K562 (cell line): ENCODE data around the gene ZSWIM3. TPM values are rescaled to one million over a fixed set of nuclear protein-coding genes. Genes with fewer than 3 reads are reported as not detected.
"Not testable (repeated sequence)": the region's sequence is repeated elsewhere in the genome, so short reads cannot be mapped to it uniquely, and the experiment has no call there.

ENCODE experiments used
- ATAC-seq: fragments of 200-7000 bp; cut with Tn5 transposase; 3 replicates; pipeline ENCODE4 v1.9.1; 2020; ENCODE audit warnings: moderate library complexity
- BruUV-seq: library from RNA; stranded (reverse); fragments of 400-500 nt; replicated peaks from 2 replicates; lab custom pipeline; 2021; lab: Mats Ljungman, UMichigan
- CTCF ChIA-PET: fragments of 300-600 bp; formaldehyde crosslinking; extraction: SDS; loops from one replicate; lab custom pipeline; 2021; ENCODE audit warnings: low intra/inter-chr PET ratio; lab: Yijun Ruan, JAX
- POLR2A ChIA-PET: fragments of 300-600, 350-650 bp; sonication (Branson Sonifier 250); formaldehyde crosslinking; extraction: SDS; loops from one replicate; lab custom pipeline; 2021; ENCODE audit warnings: antibody characterized with exemption, inconsistent platforms; lab: Yijun Ruan, JAX
- DNase-seq, 4 experiments: peaks; one replicate each; pipeline versions ENCODE4 v3.0.0 to v3.0.0-alpha.2; 2011 to 2018; ENCODE audit warnings: low spot score in 3 of 4, mixed read lengths in 3 of 4; ENCODE audit errors: extremely low read depth in 1 of 4
- FAIRE-seq: peaks from 2 replicates; lab custom pipeline; 2011; peaks lifted over from hg19 to GRCh38; lab: Jason Lieb, UNC
- H2AFZ ChIP-seq: 2 replicates; pipeline ENCODE4 v1.6.0; 2011; ENCODE audit warnings: low read depth, low read length, control low read depth, inconsistent platforms
- H3K27ac ChIP-seq: fragments of 200-600 bp; 3 replicates; pipeline ENCODE4 v1.8.0; 2011; ENCODE audit warnings: low read depth, mild to moderate bottlenecking, control low read depth, inconsistent platforms, low read length, moderate library complexity, mixed read lengths; ENCODE audit errors: extremely low read depth
- H3K27me3 ChIP-seq, 2 experiments: fragments of 300-600 bp in 1 of 2; 2 replicates in 1 of 2; 3 replicates in 1 of 2; pipeline versions ENCODE4 v1.6.0 to v1.8.0; 2011; ENCODE audit warnings: inconsistent platforms in 2 of 2, low read length in 2 of 2, mild to moderate bottlenecking in 1 of 2, mixed read lengths in 1 of 2, moderate library complexity in 1 of 2; ENCODE audit not compliant: control insufficient read depth in 2 of 2, insufficient read depth in 2 of 2
- H3K36me3 ChIP-seq: fragments of 300-600 bp; 3 replicates; pipeline ENCODE4 v1.8.0; 2011; ENCODE audit warnings: mild to moderate bottlenecking, low read length, inconsistent platforms; ENCODE audit not compliant: control insufficient read depth, insufficient read depth
- H3K4me1 ChIP-seq, 2 experiments: fragments of 200-600 bp in 1 of 2; replicated peaks in 1 of 2; 2 replicates in 1 of 2; 3 replicates in 1 of 2; pipeline versions ENCODE4 v1.5.1 to v1.8.0; 2011; ENCODE audit warnings: inconsistent platforms in 2 of 2, low read length in 2 of 2, mild to moderate bottlenecking in 1 of 2, mixed read lengths in 1 of 2, moderate library complexity in 1 of 2; ENCODE audit not compliant: control insufficient read depth in 2 of 2, insufficient read depth in 2 of 2
- H3K4me2 ChIP-seq: 2 replicates; pipeline ENCODE4 v1.6.1; 2011; ENCODE audit warnings: low read length, control low read depth, inconsistent platforms, mixed read lengths; ENCODE audit not compliant: insufficient read depth
- H3K4me3 ChIP-seq: fragments of 200-600 bp; sonication (generic), shearing (Covaris generic); 2 replicates; pipeline ENCODE4 v1.5.1; 2016; ENCODE audit warnings: control low read depth, inconsistent platforms
- H3K79me2 ChIP-seq: fragments of 200-600 bp; 3 replicates; pipeline ENCODE4 v1.8.0; 2011; ENCODE audit warnings: low read length, inconsistent platforms; ENCODE audit not compliant: control insufficient read depth, insufficient read depth
- H3K9ac ChIP-seq, 2 experiments: 2 replicates each; pipeline versions ENCODE4 v1.6.0 to v1.6.1; 2011; ENCODE audit warnings: low read depth in 2 of 2, low read length in 2 of 2, control low read depth in 1 of 2, inconsistent platforms in 1 of 2, mild to moderate bottlenecking in 1 of 2, mixed read lengths in 1 of 2; ENCODE audit not compliant: insufficient read depth in 1 of 2
- H3K9me1 ChIP-seq: one replicate; pipeline ENCODE4 v1.6.0; 2011; ENCODE audit warnings: inconsistent platforms, mild to moderate bottlenecking, low read length, moderate library complexity; ENCODE audit not compliant: control insufficient read depth, insufficient read depth
- H3K9me3 ChIP-seq: replicated peaks from 2 replicates; pipeline ENCODE4 v1.5.1; 2011; ENCODE audit warnings: low read depth, low read length, inconsistent platforms; ENCODE audit not compliant: control insufficient read depth, insufficient read depth
- H4K20me1 ChIP-seq: replicated peaks from 2 replicates; pipeline ENCODE4 v1.6.1; 2011; ENCODE audit warnings: low read length, inconsistent platforms, mixed read lengths; ENCODE audit not compliant: control insufficient read depth, insufficient read depth
- ADNP ChIP-seq: fragments of 200-800 bp; sonication (Bioruptor generic); IDR thresholded peaks from 2 replicates; pipeline ENCODE4 v1.6.1; 2016; ENCODE audit warnings: missing genetic modification characterization, missing compliant biosample characterization
- CEBPB ChIP-seq: fragments of 450-650 bp; IDR thresholded peaks from 2 replicates; pipeline ENCODE4 v1.6.1; 2016; ENCODE audit warnings: missing genetic modification characterization, missing compliant biosample characterization
- CREBBP ChIP-seq: IDR thresholded peaks from one replicate; pipeline ENCODE4 v1.6.1; 2012; ENCODE audit warnings: low read depth, mild to moderate bottlenecking, control low read depth, inconsistent platforms, low read length
- EWSR1 ChIP-seq: fragments of 450-650 bp; IDR thresholded peaks from 2 replicates; pipeline ENCODE4 v1.6.1; 2018; ENCODE audit warnings: borderline replicate concordance, mild to moderate bottlenecking, low read depth, moderate library complexity; ENCODE audit not compliant: partially characterized antibody
- KDM1A ChIP-seq, 2 experiments: fragments of 450-650 bp; IDR thresholded peaks; 2 replicates each; pipeline ENCODE4 v1.6.1; 2016; ENCODE audit warnings: mild to moderate bottlenecking in 2 of 2
- U2AF1 ChIP-seq: fragments of 200-400 bp; formaldehyde crosslinking; optimal IDR thresholded peaks from 2 replicates; pipeline ENCODE3; 2017; ENCODE audit warnings: mild to moderate bottlenecking, low read depth, low read length, moderate library complexity
- WGBS: fragments of 100-300 bp; shearing (Covaris generic); methylation state at CpG from one replicate; pipeline ENCODE4 v1.1.6; 2016; ENCODE audit warnings: low coverage, mixed read lengths; ENCODE audit not compliant: insufficient coverage; ENCODE audit errors: missing lambda C conversion rate; 5-methylcytosine and 5-hydroxymethylcytosine counted together
- in situ Hi-C: fragments of 300-500 bp; cut with MboI; formaldehyde crosslinking; loops from 4 replicates; pipeline ENCODE4 v1.15.0; 2018; ENCODE audit warnings: inconsistent platforms, mixed read lengths
- intact Hi-C: fragments of 100-400 bp; cut with micrococcal nuclease; formaldehyde crosslinking; loops from 2 replicates; pipeline ENCODE4 v1.14.2; 2022
- polyA plus RNA-seq, 8 experiments: library from polyadenylated mRNA; depleted of rRNA in 4 of 8; stranded (reverse) in 5 of 8; unstranded in 3 of 8; fragments of >200 nt; fragmentation: Nextera tagmentation in 2 of 8; fragmentation: Illumina TruSeq in 1 of 8; extraction: Ambion mirVana in 2 of 8; extraction: Trizol in 1 of 8; gene quantifications; 2 replicates each; pipeline versions ENCODE4 v1.2.1 to v1.2.3, GENCODE V29; 2011 to 2014; ENCODE audit warnings: inconsistent platforms in 1 of 8, missing spikeins in 1 of 8
- total RNA-seq, 7 experiments: library from RNA; depleted of rRNA in 6 of 7; stranded (reverse); fragments of >200 nt in 6 of 7; fragmentation: Illumina TruSeq in 2 of 7; extraction: Trizol in 2 of 7; gene quantifications; 2 replicates each; pipeline versions ENCODE4 v1.2.1 to v1.2.3, GENCODE V29; 2011 to 2021; ENCODE audit warnings: low replicate concordance in 1 of 7
- TF ChIP-seq, protein P1 (sequence below): fragments of 450-650 bp; conservative IDR thresholded peaks from 2 replicates; pipeline ENCODE4 v1.6.1; 2016; ENCODE audit warnings: missing genetic modification characterization, low read depth, mild to moderate bottlenecking, control low read depth, missing compliant biosample characterization

The ZSWIM3 gene
- total and polyA plus RNA-seq, 9 of the 15 experiments (the other 6 are each of a cell fraction or from before 2014, with no cell fraction given), result 1.7 to 4.3 (median 2.9) TPM

DNA sequence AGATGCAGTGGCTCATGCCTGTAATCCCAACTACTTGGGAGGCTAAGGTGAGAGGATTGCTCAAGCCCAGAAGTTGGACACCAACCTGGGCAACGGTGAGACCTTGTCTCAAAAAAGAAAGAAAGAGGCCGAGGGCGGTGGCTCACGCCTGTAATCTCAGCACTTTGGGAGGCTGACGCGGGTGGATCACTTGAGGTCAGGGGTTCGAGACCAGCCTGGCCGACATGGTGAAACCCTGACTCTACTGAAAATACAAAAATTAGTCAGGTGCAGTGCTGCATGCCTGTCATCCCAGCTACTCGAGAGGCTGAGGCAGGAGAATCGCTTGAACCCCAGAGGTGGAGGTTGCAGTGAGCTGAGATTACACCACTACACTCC lies 16.7 kb downstream of the ZSWIM3 start:
- H3K79me2 ChIP-seq, H3K9me3 ChIP-seq, FAIRE-seq, H3K4me2 ChIP-seq, H3K27ac ChIP-seq, CTCF ChIA-PET, H2AFZ ChIP-seq, H3K9me1 ChIP-seq, H3K36me3 ChIP-seq, BruUV-seq, H3K27me3 ChIP-seq, intact Hi-C loops, H3K4me3 ChIP-seq, H3K9ac ChIP-seq, DNase-seq, ATAC-seq, in situ Hi-C loops, H4K20me1 ChIP-seq: not testable (repeated sequence)
- 15% methylated on average over 9 of the region's 10 CpGs for WGBS
- 0 out of 4 replicates have a peak, but pooled peaks of 1 of the 2 experiments have one; percentile 18 for TF ChIP-seq KDM1A (IDR thresholded peaks at IDR 0.05)
- TF ChIP-seq ADNP (tag), result peak; percentile 64
- peak; percentile 33; the same call in 1 of the 2 replicates for TF ChIP-seq CEBPB (tag)
- peaks cover 19 to 24% of the 10 kb centered on the region in 2 experiments for H3K4me1 ChIP-seq
- POLR2A ChIA-PET, result interaction anchor here (0.7 to 1.6 kb wide), 4 partner anchors 10 to 60 kb away, joined by 3 to 7 read pairs (median 4); partner anchors contain the start of gene PCIF1

DNA sequence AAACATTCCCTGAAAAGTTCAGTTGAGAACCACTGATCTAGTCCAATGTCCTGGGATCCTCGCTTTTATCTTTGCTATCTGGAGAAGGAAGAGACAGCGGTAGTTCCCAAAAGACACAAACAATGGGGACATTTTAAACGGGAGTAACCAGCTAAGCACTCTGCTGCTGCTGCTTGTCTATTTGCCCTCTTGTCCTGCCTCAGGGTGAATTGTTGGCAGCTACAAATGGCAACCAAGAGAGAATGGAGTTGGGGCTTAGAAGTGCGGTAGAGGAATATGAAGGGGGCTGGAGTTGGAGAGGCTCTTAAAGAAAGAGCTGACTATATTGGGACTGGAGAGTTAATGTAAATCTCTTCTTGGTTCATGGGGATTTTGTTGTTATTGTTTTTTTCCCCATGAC lies 17.2 kb downstream of the ZSWIM3 start:
- no peaks in the 10 kb centered on the region for H3K27me3 ChIP-seq
- H3K9me3 ChIP-seq, result no peaks in the 10 kb centered on the region
- DNase-seq (no peak), ATAC-seq (no peak), FAIRE-seq (peak; percentile 54)
- no peaks in the 10 kb centered on the region for H3K9me1 ChIP-seq
- ChIA-PET POLR2A (interaction anchor here (0.6 to 1.8 kb wide), 5 partner anchors 10 to 60 kb away, joined by 3 to 7 read pairs (median 4); partner anchors contain the start of gene PCIF1), CTCF (no interaction called here)
- no peak overlapping the region for H3K9ac ChIP-seq
- in situ Hi-C loops, result no loop called here
- no peak overlapping the region for H3K4me3 ChIP-seq
- no peaks in the 10 kb centered on the region; the same call in 1 of the 3 replicates for H3K36me3 ChIP-seq
- no peaks in the 10 kb centered on the region for H3K79me2 ChIP-seq
- intact Hi-C loops, result no loop called here
- BruUV-seq, result no TSS peak
- no peaks in the 10 kb centered on the region for H4K20me1 ChIP-seq
- H3K4me1 ChIP-seq, result peaks cover 22 to 24% of the 10 kb centered on the region in 2 experiments
- peak overlapping the region; percentile 3; the same call in 1 of the 2 replicates for H2AFZ ChIP-seq
- no peak overlapping the region for H3K27ac ChIP-seq
- no peak overlapping the region for H3K4me2 ChIP-seq
- WGBS, result 30% methylated on average over 4 of the region's 4 CpGs
- TF ChIP-seq, protein P1, sequence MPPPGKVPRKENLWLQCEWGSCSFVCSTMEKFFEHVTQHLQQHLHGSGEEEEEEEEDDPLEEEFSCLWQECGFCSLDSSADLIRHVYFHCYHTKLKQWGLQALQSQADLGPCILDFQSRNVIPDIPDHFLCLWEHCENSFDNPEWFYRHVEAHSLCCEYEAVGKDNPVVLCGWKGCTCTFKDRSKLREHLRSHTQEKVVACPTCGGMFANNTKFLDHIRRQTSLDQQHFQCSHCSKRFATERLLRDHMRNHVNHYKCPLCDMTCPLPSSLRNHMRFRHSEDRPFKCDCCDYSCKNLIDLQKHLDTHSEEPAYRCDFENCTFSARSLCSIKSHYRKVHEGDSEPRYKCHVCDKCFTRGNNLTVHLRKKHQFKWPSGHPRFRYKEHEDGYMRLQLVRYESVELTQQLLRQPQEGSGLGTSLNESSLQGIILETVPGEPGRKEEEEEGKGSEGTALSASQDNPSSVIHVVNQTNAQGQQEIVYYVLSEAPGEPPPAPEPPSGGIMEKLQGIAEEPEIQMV (tag), result no peak
- TF ChIP-seq EWSR1 (no peak), CREBBP (no peak), U2AF1 (no peak)
